H7 (cell line): ENCODE measurements around the gene CFAP100. TPM values are rescaled to one million over a fixed set of nuclear protein-coding genes. Genes with fewer than 3 reads are reported as not detected.

Experiments
- DNase-seq: peaks from one replicate; pipeline ENCODE4 v3.0.0; 2012
- H3K27me3 ChIP-seq: 2 replicates; pipeline ENCODE4 v1.6.0; 2011; ENCODE audit warnings: mild to moderate bottlenecking, low read length; ENCODE audit not compliant: control insufficient read depth, insufficient read depth
- H3K36me3 ChIP-seq: replicated peaks from 2 replicates; pipeline ENCODE4 v1.5.1; 2011; ENCODE audit warnings: low read length; ENCODE audit not compliant: control insufficient read depth, insufficient read depth
- H3K4me3 ChIP-seq: 2 replicates; pipeline ENCODE4 v1.5.1; 2011; ENCODE audit warnings: low read depth, mild to moderate bottlenecking, control low read depth, low read length, moderate library complexity; ENCODE audit not compliant: insufficient read depth
- total RNA-seq: library from RNA; depleted of rRNA; stranded (reverse); fragments of >200 nt; shearing (Covaris generic); gene quantifications from 2 replicates; pipeline ENCODE4 v1.2.3, GENCODE V29; 2014

The CFAP100 gene
- total RNA-seq, 1 experiment from 2014 or later = 0.24 TPM

GRCh38 chr3:126364130-126364695 lies 30.5 kb upstream of the CFAP100 start:
- no peaks in the 10 kb centered on the region for H3K36me3 ChIP-seq
- DNase-seq = no peak
- H3K4me3 ChIP-seq = no peak overlapping the region
- H3K27me3 ChIP-seq = peaks cover 6% of the 10 kb centered on the region; the same call in 1 of the 2 replicates

- Histone ChIP-seq H3K4me3 (no peak overlapping the region), H3K36me3 (no peaks in the 10 kb centered on the region), H3K27me3 (0 out of 2 replicates have a peak, but pooled peaks cover 4% of the 10 kb centered on the region)
- DNase-seq = no peak
Measured at GRCh38 chr3:126364731-126365301, 29.9 kb upstream of the CFAP100 start.

- Histone ChIP-seq H3K4me3 (no peak overlapping the region), H3K27me3 (no peaks in the 10 kb centered on the region), H3K36me3 (no peaks in the 10 kb centered on the region)
- no peak for DNase-seq
Measured at GRCh38 chr3:126365351-126366277, 29.1 kb upstream of the CFAP100 start.

GRCh38 chr3:126367316-126367805 lies 27.3 kb upstream of the CFAP100 start:
- Histone ChIP-seq H3K36me3 (no peaks in the 10 kb centered on the region), H3K27me3 (no peaks in the 10 kb centered on the region), H3K4me3 (no peak overlapping the region)
- DNase-seq = no peak

- Histone ChIP-seq H3K27me3 (no peaks in the 10 kb centered on the region), H3K36me3 (no peaks in the 10 kb centered on the region), H3K4me3 (no peak overlapping the region)
- DNase-seq = no peak
Measured at GRCh38 chr3:126369490-126369889, 25.2 kb upstream of the CFAP100 start.

DNA sequence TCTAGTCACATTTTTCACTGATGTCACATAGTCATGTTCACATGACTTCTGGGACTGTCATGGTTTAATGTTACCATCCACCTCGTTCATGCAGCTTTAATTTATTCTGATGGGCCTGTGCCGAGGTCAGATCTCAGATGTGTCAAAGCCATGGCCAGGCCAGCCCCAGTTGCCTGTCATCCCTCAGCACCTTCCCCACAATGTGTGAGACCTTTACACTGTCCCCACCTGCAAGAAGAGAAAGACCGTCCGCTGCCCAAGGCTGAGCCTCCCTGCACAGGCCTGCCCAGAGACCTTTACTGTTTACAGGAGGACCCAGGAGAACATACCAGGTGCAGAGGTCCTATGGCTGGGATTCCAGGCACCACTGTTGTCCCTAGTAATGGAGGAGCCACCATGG lies 24.7 kb upstream of the CFAP100 start:
- DNase-seq = no peak
- no peaks in the 10 kb centered on the region for H3K36me3 ChIP-seq
- no peak overlapping the region for H3K4me3 ChIP-seq
- H3K27me3 ChIP-seq = no peaks in the 10 kb centered on the region

GRCh38 chr3:126370606-126371005 lies 24.1 kb upstream of the CFAP100 start:
- H3K27me3 ChIP-seq = no peaks in the 10 kb centered on the region
- no peak for DNase-seq
- no peak overlapping the region for H3K4me3 ChIP-seq
- H3K36me3 ChIP-seq = no peaks in the 10 kb centered on the region

DNA sequence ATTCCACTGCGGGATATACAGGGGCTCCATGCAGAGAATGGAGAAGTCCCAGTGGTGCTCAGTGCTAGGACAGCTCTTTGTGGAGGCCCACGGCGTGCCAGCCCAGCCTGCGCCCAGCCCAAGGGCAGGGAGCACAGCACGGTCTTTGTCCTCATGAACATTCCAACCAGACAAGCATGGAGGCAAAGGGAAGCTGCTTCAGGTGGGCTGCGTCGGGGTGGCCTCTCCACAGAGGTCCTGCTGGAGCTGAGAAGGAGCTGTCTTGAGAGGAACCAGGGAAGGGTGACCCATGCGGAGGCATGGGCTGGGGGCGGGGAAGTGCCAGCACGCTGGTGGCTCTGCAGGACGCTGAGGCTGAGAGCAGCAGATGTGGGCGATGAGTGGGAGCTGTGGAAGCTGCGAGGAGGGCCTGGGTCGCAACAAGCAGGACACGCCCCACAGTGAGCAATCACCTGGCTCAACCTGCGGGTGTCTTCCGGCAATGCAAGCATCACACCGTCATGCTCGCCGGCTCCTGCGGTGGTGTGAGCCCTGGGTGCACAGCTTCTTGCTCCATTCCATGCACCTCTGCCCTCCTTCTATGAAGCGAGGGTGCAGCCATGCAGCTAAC lies 23.5 kb upstream of the CFAP100 start:
- Histone ChIP-seq H3K27me3 (no peaks in the 10 kb centered on the region), H3K36me3 (no peaks in the 10 kb centered on the region), H3K4me3 (no peak overlapping the region)
- DNase-seq = peak; percentile 51

DNA sequence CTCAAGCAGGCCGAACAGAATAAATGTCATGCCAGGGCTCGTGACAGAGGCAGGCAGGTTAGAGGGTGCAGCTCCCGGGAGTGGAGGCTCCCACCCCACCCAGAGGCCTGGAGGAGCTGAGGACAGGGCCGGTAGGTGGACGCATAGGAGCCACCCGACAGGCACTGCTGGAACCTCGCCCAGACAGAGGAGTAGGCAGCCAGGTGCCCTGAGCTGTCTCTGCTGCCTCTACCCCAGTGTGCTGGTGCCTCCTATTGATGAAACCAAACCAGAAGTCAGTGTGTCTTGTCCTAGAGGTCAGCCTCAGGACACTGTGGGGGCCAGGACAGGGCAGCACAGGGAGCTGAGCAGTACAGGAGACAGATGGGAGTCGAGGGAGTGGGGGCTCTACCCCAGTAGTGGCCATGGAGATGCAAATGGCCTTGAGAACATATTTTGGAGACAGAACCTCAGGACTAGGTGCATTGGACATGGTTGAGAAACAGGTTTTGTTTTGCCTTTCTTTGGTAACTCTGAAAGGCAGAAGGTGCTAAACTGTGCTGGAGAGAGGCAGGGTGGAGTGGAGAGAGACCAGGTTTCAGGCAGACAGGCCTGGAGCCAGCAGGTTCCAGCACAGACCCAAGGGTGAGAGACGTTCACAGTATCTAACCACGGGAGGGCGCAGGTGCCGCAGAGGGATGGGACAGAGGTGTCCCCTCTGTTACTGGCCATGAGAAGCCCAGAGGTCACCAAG lies 22.1 kb upstream of the CFAP100 start:
- no peak overlapping the region for H3K4me3 ChIP-seq
- DNase-seq = no peak
- no peaks in the 10 kb centered on the region for H3K36me3 ChIP-seq
- no peaks in the 10 kb centered on the region for H3K27me3 ChIP-seq

GRCh38 chr3:126373146-126373613 lies 21.5 kb upstream of the CFAP100 start:
- no peak overlapping the region for H3K4me3 ChIP-seq
- DNase-seq = no peak
- H3K27me3 ChIP-seq = no peaks in the 10 kb centered on the region
- H3K36me3 ChIP-seq = no peaks in the 10 kb centered on the region

DNA sequence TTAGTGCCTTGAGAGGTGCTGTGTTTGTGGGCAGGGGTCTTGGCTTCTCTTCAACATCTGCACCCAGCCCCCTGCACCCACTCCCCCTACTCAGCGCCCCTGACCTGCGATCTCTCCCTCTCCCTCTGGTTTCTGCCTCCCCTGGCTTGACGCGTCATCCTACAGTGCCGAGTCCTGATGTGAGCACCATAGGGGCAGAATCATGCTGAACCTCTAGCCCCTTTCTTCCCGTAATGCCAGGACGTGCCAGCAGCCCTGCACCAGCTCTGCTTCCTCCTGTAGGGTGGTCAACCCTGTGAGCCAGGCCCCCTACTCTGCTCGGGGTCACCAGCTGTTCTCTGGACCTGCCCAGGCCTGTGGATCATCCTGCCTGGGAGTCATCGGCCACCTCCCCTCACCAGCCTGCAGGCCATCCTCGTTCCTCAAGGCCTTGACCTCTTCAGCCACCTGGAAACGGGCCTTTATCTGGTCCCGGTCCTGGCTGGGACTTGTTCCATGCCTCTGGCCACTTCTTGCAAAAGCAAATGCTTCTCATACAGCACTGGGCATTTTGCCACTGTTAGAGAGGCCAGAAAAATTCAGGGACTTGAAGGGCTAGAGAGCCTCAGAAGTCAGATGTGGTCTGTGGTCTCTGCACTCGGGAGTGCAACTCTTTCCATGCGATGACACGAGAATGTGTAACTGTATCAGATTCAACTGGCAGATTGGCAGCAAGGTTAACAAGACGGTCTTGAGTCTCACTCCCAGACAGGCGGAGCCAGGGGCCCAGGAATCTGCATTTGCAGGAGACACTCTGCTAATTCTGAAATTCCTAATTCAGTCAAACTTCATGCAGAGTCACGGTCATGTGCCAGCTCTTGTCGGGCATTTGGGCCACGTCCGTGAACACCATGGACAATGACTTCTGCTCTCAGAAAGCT lies 20.8 kb upstream of the CFAP100 start:
- Histone ChIP-seq H3K4me3 (no peak overlapping the region), H3K36me3 (no peaks in the 10 kb centered on the region), H3K27me3 (no peaks in the 10 kb centered on the region)
- DNase-seq = no peak

- Histone ChIP-seq H3K27me3 (no peaks in the 10 kb centered on the region), H3K4me3 (no peak overlapping the region), H3K36me3 (no peaks in the 10 kb centered on the region)
- peak; percentile 57 for DNase-seq
Measured at GRCh38 chr3:126375835-126376331, 18.8 kb upstream of the CFAP100 start.

GRCh38 chr3:126376444-126376843 lies 18.3 kb upstream of the CFAP100 start:
- no peak for DNase-seq
- no peaks in the 10 kb centered on the region for H3K36me3 ChIP-seq
- no peak overlapping the region for H3K4me3 ChIP-seq
- no peaks in the 10 kb centered on the region for H3K27me3 ChIP-seq
